EL (cell line): ENCODE measurements around the gene NTM.
"Not testable (repeated sequence)": the region's sequence is repeated elsewhere in the genome, so short reads cannot be mapped to it uniquely, and the experiment has no call there.

Experiments
- DNase-seq: peaks from one replicate; pipeline ENCODE4 v3.0.0-alpha.2; 2016

Gene NTM

DNA sequence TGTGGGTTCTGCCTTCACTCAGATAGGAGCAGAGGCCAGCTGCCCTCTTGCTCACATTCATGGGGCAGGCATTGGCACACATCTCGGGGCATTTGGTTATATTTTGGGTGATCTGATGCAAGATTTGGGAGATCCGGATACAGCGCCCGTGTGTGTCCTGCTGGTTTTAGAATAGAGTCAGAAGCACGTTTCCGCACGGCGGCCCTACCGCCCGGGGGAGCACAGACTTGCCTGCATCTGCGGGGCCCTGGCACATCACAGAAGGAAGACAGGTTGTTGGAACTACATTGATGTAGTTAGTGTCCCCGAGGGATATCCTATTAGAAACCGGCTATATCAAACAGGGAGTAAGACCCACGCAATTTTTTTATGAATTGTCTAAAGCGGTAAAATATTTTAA, 982.8 kb downstream of the NTM start:
- no peak for DNase-seq

DNA sequence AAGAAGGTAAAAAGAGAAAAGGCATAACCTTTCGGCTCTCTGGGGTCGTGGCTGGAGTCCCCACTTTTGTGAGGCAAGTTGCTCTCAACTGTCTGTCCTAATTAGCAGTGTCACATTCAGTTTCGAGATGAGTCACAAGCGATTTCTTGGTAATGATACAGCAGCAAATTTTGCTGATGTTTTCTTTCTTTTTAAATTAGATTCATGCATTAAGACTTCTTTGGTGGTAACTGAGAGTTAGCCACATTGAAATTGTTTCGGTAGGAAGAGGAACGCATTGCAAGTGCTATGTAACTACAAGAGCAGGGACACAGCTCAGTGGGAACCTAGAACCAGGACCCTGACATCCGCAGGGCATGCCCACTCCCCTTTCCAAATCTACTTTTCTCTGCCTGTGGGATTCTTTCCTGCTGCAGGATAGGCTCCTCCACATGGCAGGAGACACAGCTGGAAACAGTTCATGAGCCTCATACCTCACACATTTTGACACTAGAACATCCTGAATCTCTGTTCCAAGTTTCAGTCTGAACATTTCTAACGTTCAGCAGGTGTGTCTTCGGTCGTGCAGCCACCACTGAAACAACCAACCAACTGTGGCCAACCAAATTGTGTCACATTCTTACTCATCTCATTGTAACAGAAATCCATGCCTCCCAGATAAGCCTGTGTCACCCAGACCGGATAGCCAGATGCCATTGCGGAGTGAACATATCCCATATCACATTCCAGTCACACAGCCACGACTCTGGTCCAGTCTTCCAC, 987.6 kb downstream of the NTM start:
- no peak for DNase-seq

DNA sequence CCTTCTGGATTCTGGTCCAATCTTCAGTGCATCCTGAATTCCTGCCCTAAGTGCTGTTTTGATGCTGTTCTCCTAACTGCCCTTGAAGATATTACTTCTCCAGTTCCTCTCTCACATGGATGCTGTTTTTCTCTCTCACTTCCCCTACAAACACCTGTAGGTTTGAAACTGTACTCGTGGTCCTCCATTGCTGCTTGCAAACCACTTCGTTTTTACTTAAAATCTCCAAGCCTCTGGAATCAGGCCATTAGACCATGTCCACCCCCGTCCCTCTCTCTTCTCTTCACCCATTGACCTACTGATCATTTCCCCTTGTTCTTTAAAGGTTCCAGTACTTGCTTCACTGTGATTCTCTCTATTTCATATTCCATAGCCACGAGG, 988.1 kb downstream of the NTM start:
- no peak for DNase-seq

DNA sequence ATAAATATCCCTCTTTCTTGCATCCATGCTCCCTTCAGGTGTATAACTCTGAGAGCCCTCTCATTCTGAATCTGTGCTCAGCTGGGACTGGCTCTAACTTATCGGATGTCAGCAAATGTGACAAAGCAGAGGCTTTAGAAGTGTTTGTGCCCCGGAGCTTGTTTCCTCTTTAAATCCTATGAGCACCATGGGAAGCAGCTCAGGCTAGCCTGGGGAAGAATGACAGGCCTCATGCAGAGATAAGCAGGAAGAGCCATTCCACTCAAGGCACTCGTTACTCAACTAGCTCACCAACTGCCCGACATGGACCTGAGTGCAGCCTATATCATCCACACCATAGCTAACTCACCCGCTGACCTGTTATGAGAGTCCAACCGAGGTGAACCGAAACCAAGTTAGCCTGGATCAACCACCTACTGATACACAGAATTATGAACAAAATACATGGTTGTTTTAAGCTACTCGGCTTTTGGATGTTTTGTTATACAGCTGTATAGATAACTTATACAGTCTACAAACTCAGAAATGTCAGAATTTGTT, 990.7 kb downstream of the NTM start:
- no peak for DNase-seq

DNA sequence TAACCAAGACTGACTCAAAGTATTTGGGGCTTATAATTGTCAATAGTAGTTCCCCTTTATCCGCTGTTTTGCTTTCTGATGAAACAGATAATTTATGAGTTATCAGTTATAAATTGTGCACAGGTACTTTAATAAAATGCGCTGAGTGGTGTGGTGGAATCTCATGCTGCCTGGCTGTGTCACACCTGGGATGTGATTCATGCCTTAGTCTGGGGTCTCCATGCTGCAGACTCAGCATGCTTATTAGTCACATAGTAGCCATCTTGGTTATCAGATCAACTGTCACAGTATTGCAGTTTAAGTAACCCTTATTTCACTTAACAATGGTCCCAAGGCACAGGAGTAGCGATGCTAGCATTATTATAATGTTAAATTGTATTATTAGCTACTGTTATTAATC, 995.2 kb downstream of the NTM start:
- DNase-seq, result no peak

DNA sequence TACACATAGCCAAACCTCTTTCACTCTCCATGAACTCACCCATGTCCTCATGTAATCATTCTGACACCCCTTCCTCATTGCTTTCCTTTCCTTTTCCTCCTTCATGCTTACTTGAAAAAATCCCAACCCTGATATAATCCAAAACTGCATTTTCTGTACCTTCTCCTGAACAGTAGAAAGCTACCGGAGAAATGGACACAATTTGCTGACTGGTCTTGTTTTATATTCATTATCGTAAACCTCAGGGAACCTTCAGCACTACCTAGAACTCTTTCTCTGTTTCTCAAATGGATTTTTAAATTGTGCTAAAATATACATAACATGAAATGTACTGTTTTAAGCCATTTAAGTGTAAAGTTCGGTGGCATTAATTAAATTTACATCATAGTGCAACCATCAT, 996.9 kb downstream of the NTM start:
- no peak for DNase-seq

DNA sequence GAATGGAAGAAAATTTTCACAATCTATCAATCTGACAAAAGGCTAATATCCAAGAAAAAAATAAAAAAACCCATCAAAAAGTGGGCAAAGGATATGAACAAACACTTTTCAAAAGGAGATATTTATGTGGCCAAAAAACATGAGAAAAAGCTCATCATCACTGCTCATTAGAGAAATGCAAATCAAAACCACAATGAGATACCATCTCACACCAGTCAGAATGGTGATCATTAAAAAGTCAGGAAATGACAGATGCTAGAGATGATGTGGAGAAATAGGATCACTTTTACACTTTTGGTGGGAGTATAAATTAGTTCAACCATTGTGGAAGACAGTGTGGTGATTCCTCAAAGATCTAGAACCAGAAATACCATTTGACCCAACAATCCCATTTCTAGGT, 999.7 kb downstream of the NTM start:
- DNase-seq, result not testable (repeated sequence)

DNA sequence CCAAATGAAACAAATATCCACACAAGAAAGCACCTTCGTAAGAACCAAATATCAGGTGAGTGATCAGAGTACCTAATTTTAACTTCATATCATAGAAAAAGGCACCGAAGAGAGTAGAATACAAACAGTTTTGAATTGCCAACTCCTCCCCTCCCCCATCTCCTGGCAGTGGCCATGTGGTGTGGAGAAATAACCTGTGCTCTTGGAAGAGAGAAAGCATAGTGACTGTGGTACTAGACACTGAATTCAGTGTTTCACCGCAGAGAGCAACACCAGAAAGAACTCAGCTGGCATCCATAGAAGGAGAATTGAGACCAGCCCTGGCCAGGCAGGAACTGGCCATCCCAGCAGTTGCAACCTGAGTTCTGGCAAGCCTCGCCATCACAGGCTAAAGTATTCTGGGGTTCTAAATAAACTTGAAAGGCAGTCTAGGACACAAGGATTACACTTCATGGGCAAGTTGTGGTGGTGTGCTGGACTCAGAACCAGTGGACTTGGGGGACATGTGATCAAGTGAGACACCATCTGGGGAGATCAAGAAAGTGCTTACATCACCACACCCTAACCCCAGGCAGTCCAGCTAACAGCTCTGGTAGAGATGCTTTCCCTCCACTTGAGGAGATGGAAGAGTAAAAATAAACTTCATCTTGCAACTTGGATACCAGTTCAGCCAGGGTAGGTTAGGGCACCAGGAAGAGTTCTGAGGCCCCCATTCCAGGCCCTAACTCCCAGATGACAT, 1003.2 kb downstream of the NTM start:
- DNase-seq, result no peak

DNA sequence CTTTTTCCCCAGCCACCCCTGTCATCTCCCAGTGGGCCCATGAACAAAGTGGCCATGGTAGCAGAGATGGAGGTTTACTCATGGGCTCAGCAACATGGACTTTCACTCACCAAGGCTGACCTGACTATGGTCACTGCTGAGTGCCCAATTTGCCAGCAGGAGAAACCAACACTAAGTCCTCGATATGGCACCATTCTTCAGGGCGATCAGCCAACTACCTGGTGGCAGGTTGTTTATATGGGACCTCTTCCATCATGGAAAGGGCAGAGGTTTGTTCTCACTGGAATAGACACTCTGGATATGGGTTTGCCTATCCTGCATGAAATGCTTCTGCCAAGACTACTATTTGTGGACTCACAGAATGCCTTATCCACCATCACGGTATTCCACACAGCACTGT, 1009.1 kb downstream of the NTM start:
- DNase-seq, result no peak
